ENCODE measurements around the gene KDM2A. TPM values are rescaled to one million over a fixed set of nuclear protein-coding genes. Genes with fewer than 3 reads are reported as not detected.

The KDM2A gene
- total RNA-seq, 1 experiment from 2014 or later, result 122 TPM

DNA sequence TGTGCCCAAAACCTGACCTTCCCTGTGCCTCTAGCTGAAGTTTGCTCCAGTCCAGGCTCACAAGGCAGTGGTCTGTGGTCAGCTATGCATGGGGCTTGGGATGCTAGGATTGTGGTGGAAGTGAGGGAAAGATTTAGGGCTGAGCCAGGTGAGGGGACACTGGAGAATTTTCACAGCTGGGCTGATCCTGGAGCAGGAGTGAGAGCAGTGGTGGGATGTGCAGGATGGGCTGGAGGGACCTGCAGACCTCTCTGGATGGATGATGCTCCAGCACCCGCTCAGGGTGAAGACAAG lies 23.9 kb upstream of the KDM2A start:
- H3K27me3 Mint-ChIP-seq (ENCODE audit: insufficient read depth, unreplicated experiment), result no peaks in the 10 kb centered on the region
- DNase-seq, result no peak
- no peaks in the 10 kb centered on the region for H3K27me3 ChIP-seq (replicated peaks; ENCODE audit: control insufficient read depth, insufficient read depth, low read length)
- H3K4me1 Mint-ChIP-seq (ENCODE audit: low read depth, unreplicated experiment), result no peaks in the 10 kb centered on the region
- H3K9me3 Mint-ChIP-seq (ENCODE audit: unreplicated experiment), result no peaks in the 10 kb centered on the region
- intact Hi-C loops (cut with micrococcal nuclease; ENCODE audit: unreplicated experiment), result no loop called here
- H3K9me3 ChIP-seq, result no peaks in the 10 kb centered on the region
- H3K36me3 ChIP-seq (ENCODE audit: control insufficient read depth, insufficient read depth, low read length), result no peaks in the 10 kb centered on the region
- H3K4me3 Mint-ChIP-seq (ENCODE audit: unreplicated experiment), result no peak overlapping the region
- BruUV-seq (replicated peaks), result no TSS peak
- H3K4me3 ChIP-seq (ENCODE audit: low read depth, low read length), result no peak overlapping the region
- ChIA-PET CTCF (interaction anchor here (0.6 to 2.2 kb wide), 17 partner anchors 10 to 746 kb away, joined by 3 to 15 read pairs (median 4); partner anchors contain the start of genes KDM2A, POLD4 and SSH3), POLR2A (no interaction called here)
- no peaks in the 10 kb centered on the region for H3K36me3 Mint-ChIP-seq (ENCODE audit: insufficient read depth, unreplicated experiment)
- TF ChIP-seq, protein P1, sequence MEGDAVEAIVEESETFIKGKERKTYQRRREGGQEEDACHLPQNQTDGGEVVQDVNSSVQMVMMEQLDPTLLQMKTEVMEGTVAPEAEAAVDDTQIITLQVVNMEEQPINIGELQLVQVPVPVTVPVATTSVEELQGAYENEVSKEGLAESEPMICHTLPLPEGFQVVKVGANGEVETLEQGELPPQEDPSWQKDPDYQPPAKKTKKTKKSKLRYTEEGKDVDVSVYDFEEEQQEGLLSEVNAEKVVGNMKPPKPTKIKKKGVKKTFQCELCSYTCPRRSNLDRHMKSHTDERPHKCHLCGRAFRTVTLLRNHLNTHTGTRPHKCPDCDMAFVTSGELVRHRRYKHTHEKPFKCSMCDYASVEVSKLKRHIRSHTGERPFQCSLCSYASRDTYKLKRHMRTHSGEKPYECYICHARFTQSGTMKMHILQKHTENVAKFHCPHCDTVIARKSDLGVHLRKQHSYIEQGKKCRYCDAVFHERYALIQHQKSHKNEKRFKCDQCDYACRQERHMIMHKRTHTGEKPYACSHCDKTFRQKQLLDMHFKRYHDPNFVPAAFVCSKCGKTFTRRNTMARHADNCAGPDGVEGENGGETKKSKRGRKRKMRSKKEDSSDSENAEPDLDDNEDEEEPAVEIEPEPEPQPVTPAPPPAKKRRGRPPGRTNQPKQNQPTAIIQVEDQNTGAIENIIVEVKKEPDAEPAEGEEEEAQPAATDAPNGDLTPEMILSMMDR (IDR thresholded peaks at IDR 0.05; ENCODE audit: insufficient read depth in 1 of 2, low read depth in 1 of 2, low read length in 1 of 2, severe bottlenecking in 1 of 2, unreplicated experiment in 1 of 2), result no peak
- no peaks in the 10 kb centered on the region; the same call in 1 of the 2 replicates for H3K4me1 ChIP-seq
- no peak overlapping the region for H3K27ac Mint-ChIP-seq (ENCODE audit: unreplicated experiment)

DNA sequence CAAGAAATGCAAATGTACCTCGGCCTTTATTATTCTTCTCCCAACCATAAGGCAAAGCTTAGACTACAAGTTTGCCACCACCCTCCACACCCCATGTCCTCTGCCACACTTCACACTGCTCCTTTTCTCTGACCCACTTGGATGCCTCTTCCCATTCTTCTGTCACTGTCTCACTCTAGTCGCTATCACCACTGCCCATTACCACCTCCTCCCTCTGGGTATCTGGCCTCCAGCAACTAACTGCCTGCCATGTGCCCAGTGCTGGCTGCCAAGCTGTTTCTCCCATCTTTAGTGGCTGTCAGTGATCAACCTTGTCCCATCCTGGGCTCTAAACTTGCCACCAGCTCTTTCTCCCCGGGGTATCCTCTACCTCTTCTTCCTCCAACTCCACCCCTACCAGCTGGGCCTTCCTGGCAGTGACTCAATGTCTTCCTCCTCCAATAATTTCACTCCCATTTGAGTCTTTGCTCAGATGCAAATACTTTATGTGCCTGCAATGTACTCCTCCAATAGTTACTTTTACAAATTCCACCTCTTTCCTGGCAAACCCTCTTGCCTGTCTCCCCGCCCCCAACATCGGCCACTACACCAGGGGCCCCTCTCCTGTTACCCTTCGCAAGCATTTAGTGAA lies 20.1 kb upstream of the KDM2A start:
- H3K4me3 Mint-ChIP-seq (ENCODE audit: unreplicated experiment), result no peak overlapping the region
- H3K36me3 Mint-ChIP-seq (ENCODE audit: insufficient read depth, unreplicated experiment), result no peaks in the 10 kb centered on the region
- no peaks in the 10 kb centered on the region for H3K27me3 ChIP-seq (replicated peaks; ENCODE audit: control insufficient read depth, insufficient read depth, low read length)
- no peaks in the 10 kb centered on the region; the same call in 1 of the 2 replicates for H3K4me1 ChIP-seq
- no peaks in the 10 kb centered on the region for H3K27me3 Mint-ChIP-seq (ENCODE audit: insufficient read depth, unreplicated experiment)
- H3K9me3 Mint-ChIP-seq (ENCODE audit: unreplicated experiment), result no peaks in the 10 kb centered on the region
- no peak for DNase-seq
- no peaks in the 10 kb centered on the region for H3K36me3 ChIP-seq (ENCODE audit: control insufficient read depth, insufficient read depth, low read length)
- intact Hi-C loops (cut with micrococcal nuclease; ENCODE audit: unreplicated experiment), result no loop called here
- POLR2A ChIA-PET, result no interaction called here
- H3K9me3 ChIP-seq, result no peaks in the 10 kb centered on the region
- H3K4me1 Mint-ChIP-seq (ENCODE audit: low read depth, unreplicated experiment), result no peaks in the 10 kb centered on the region
- CTCF ChIA-PET, result interaction anchor here (0.6 kb wide), 1 partner anchor 22 kb away, joined by 3 read pairs; no protein-coding TSS in a partner anchor
- no TSS peak for BruUV-seq (replicated peaks)
- TF ChIP-seq, protein P1 (IDR thresholded peaks at IDR 0.05; ENCODE audit: insufficient read depth in 1 of 2, low read depth in 1 of 2, low read length in 1 of 2, severe bottlenecking in 1 of 2, unreplicated experiment in 1 of 2), result no peak
- no peak overlapping the region for H3K27ac Mint-ChIP-seq (ENCODE audit: unreplicated experiment)
- no peak overlapping the region for H3K4me3 ChIP-seq (ENCODE audit: low read depth, low read length)

DNA sequence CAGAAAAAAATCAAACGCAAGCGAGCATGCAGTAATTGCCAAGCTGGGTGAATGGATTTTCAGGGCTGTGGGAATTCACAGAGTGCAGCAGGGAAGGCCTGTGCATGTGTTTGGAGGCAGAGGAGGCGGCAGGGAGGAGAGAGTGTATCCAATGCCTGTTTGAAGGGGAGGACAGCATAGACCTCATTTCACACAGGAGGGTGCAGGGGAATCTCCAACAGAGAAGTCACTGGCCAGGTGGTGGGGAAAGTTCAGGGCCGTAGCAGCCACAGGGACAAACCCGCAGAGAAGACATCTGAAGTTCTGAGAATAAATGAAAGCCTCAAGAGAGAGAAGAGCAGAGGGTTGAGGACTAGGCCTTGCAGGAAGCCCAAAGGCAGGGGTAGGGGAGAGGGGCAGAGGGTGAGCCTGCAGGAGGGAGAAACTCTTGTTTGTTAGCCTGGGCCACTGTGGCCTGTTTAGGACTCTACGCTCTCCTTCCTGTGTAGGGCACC lies 19.2 kb upstream of the KDM2A start:
- DNase-seq, result no peak
- H3K4me3 Mint-ChIP-seq (ENCODE audit: unreplicated experiment), result no peak overlapping the region
- H3K27ac Mint-ChIP-seq (ENCODE audit: unreplicated experiment), result no peak overlapping the region
- Histone ChIP-seq H3K9me3 (no peaks in the 10 kb centered on the region), H3K36me3 (ENCODE audit: control insufficient read depth, insufficient read depth, low read length) (no peaks in the 10 kb centered on the region), H3K4me1 (no peaks in the 10 kb centered on the region; the same call in 1 of the 2 replicates), H3K27me3 (replicated peaks; ENCODE audit: control insufficient read depth, insufficient read depth, low read length) (no peaks in the 10 kb centered on the region), H3K4me3 (ENCODE audit: low read depth, low read length) (no peak overlapping the region)
- no TSS peak for BruUV-seq (replicated peaks)
- H3K4me1 Mint-ChIP-seq (ENCODE audit: low read depth, unreplicated experiment), result no peaks in the 10 kb centered on the region
- TF ChIP-seq, protein P1 (IDR thresholded peaks at IDR 0.05; ENCODE audit: insufficient read depth in 1 of 2, low read depth in 1 of 2, low read length in 1 of 2, severe bottlenecking in 1 of 2, unreplicated experiment in 1 of 2), result no peak
- ChIA-PET POLR2A (no interaction called here), CTCF (no interaction called here)
- no peaks in the 10 kb centered on the region for H3K27me3 Mint-ChIP-seq (ENCODE audit: insufficient read depth, unreplicated experiment)
- H3K9me3 Mint-ChIP-seq (ENCODE audit: unreplicated experiment), result no peaks in the 10 kb centered on the region
- no peaks in the 10 kb centered on the region for H3K36me3 Mint-ChIP-seq (ENCODE audit: insufficient read depth, unreplicated experiment)
- intact Hi-C loops (cut with micrococcal nuclease; ENCODE audit: unreplicated experiment), result no loop called here
